Keratinocyte (primary cell): ENCODE results near the gene OR8B4. TPM values are rescaled to one million over a fixed set of nuclear protein-coding genes. Genes with fewer than 3 reads are reported as not detected.

Experiments
- DNase-seq: peaks from one replicate; pipeline ENCODE4 v3.0.0-alpha.2; 2011; ENCODE audit warnings: low read depth, missing footprints, low spot score
- FAIRE-seq: peaks from 2 replicates; lab custom pipeline; 2011; peaks lifted over from hg19 to GRCh38; lab: Jason Lieb, UNC
- H2AFZ ChIP-seq: 2 replicates; pipeline ENCODE4 v1.6.0; 2012; ENCODE audit warnings: low read length, control low read depth, inconsistent platforms; ENCODE audit not compliant: control insufficient read depth
- H3K27ac ChIP-seq: 2 replicates; pipeline ENCODE4 v1.5.1; 2011; ENCODE audit warnings: low read length; ENCODE audit not compliant: control insufficient read depth, insufficient read depth
- H3K27me3 ChIP-seq: 3 replicates; pipeline ENCODE4 v1.6.0; 2011; ENCODE audit warnings: low read length; ENCODE audit not compliant: control insufficient read depth, insufficient read depth; ENCODE audit errors: extremely low read depth
- H3K36me3 ChIP-seq, 2 experiments: 2 replicates in 1 of 2; 3 replicates in 1 of 2; pipeline ENCODE4 v1.5.1; 2011; ENCODE audit warnings: low read length in 2 of 2, mild to moderate bottlenecking in 1 of 2; ENCODE audit not compliant: control insufficient read depth in 2 of 2, insufficient read depth in 2 of 2; ENCODE audit errors: extremely low read depth in 1 of 2
- H3K4me1 ChIP-seq: 3 replicates; pipeline ENCODE4 v1.5.1; 2011; ENCODE audit warnings: low read length; ENCODE audit not compliant: control insufficient read depth, insufficient read depth; ENCODE audit errors: extremely low read depth
- H3K4me2 ChIP-seq: 3 replicates; pipeline ENCODE4 v1.6.0; 2011; ENCODE audit warnings: low read depth, low read length; ENCODE audit not compliant: control insufficient read depth, insufficient read depth; ENCODE audit errors: extremely low read depth
- H3K4me3 ChIP-seq, 3 experiments: fragments of 200-600 bp in 1 of 3; sonication (generic) in 1 of 3; 2 replicates in 2 of 3; 3 replicates in 1 of 3; pipeline ENCODE4 v1.5.1; 2011 to 2016; ENCODE audit warnings: low read length in 3 of 3, mild to moderate bottlenecking in 3 of 3, control low read depth in 2 of 3, inconsistent platforms in 1 of 3, low read depth in 1 of 3, mixed read lengths in 1 of 3, mixed run types in 1 of 3, moderate library complexity in 1 of 3; ENCODE audit not compliant: control insufficient read depth in 2 of 3, insufficient read depth in 2 of 3; ENCODE audit errors: extremely low read depth in 1 of 3
- H3K79me2 ChIP-seq: 2 replicates; pipeline ENCODE4 v1.6.0; 2012; ENCODE audit warnings: low read length; ENCODE audit not compliant: control insufficient read depth, insufficient read depth
- H3K9ac ChIP-seq: 3 replicates; pipeline ENCODE4 v1.6.0; 2011; ENCODE audit warnings: low read length; ENCODE audit not compliant: control insufficient read depth, insufficient read depth; ENCODE audit errors: extremely low read depth
- H3K9me1 ChIP-seq: 3 replicates; pipeline ENCODE4 v1.6.0; 2011; ENCODE audit warnings: low read length; ENCODE audit not compliant: control insufficient read depth, insufficient read depth; ENCODE audit errors: extremely low read depth
- H3K9me3 ChIP-seq: 2 replicates; pipeline ENCODE4 v1.5.1; 2012; ENCODE audit warnings: low read depth, low read length; ENCODE audit not compliant: control insufficient read depth
- H4K20me1 ChIP-seq: 3 replicates; pipeline ENCODE4 v1.6.0; 2011; ENCODE audit warnings: low read length; ENCODE audit not compliant: control insufficient read depth, insufficient read depth; ENCODE audit errors: extremely low read depth
- EZH2 ChIP-seq: IDR thresholded peaks from one replicate; pipeline ENCODE4 v1.6.1; 2012; ENCODE audit warnings: inconsistent platforms, mild to moderate bottlenecking, low read length, moderate library complexity
- dilution Hi-C: fragments of 300-500 bp; cut with MboI; formaldehyde crosslinking; loops from one replicate; pipeline ENCODE4 v1.7.0; 2020; ENCODE audit warnings: low sequenced_read_pairs; ENCODE audit not compliant: extremely low pct_ligation_motif_present
- polyA plus RNA-seq, 5 experiments: library from polyadenylated mRNA; depleted of rRNA in 3 of 5; stranded (reverse) in 3 of 5; stranded (forward) in 1 of 5; unstranded in 1 of 5; fragments of >200 nt; gene quantifications; 1 replicate in 1 of 5; 2 replicates in 3 of 5; 3 replicates in 1 of 5; pipeline versions ENCODE4 v1.2.1 to v1.2.3, GENCODE V29; 2011 to 2012; ENCODE audit warnings: missing spikeins in 2 of 5, low read depth in 1 of 5, low replicate concordance in 1 of 5
- TF ChIP-seq, protein P1 (sequence below), 3 experiments: IDR thresholded peaks in 1 of 3; conservative IDR thresholded peaks in 1 of 3; optimal IDR thresholded peaks in 1 of 3; 2 replicates in 2 of 3; 3 replicates in 1 of 3; pipeline versions ENCODE3 to v1.5.1; 2011; ENCODE audit warnings: low read length in 3 of 3, mild to moderate bottlenecking in 3 of 3, moderate library complexity in 2 of 3, control low read depth in 1 of 3, inconsistent platforms in 1 of 3; ENCODE audit not compliant: insufficient read depth in 2 of 3; ENCODE audit errors: extremely low read depth in 1 of 3

The OR8B4 gene
- polyA plus RNA-seq, 1 donor (not counting 4 experiments of a cell fraction or from before 2014, with no cell fraction given), result not detected

DNA sequence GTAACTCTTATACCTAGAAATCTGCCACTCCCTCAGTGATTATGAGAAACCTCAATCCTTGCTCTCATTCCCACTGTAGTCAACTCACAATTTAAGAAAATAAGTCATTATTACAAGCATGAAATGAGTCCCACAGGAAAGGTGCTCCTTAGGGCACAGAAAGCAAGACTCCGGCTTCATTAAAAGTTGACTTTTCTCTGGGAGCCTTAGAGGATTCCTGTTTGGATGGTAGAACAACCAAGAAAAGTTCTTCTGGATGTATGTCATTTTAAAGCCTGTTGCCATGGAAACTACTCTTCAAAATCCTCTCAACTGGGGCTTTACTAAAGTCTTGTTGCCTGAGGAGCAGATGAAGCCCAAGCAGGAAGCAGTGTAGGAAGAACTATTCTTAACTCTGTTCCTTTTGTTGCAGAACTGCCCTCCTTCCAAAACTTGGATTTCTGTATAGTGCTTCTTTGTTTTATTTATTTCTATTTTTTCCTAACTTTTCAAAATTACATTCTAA, 21.0 kb upstream of the OR8B4 start, which contains the start of gene OR8B8:
Gene OR8B8 (minus strand): TSS at position 51 of the 505 bp plus-strand sequence. CDS start 4,611 bp downstream, outside the sequence.
- no peak for FAIRE-seq
- Histone ChIP-seq H3K9ac (no peak within 1 kb of the TSS), H3K4me1 (no peaks in the 10 kb centered on the region), H3K27me3 (no peaks in the 10 kb centered on the region), H3K79me2 (no peaks in the 10 kb centered on the region), H3K9me3 (no peaks in the 10 kb centered on the region), H3K36me3 (no peaks in the 10 kb centered on the region), H4K20me1 (no peaks in the 10 kb centered on the region), H3K9me1 (no peaks in the 10 kb centered on the region), H3K4me3 (no peak within 1 kb of the TSS), H3K27ac (no peak within 1 kb of the TSS), H3K4me2 (no peak within 1 kb of the TSS), H2AFZ (no peak within 1 kb of the TSS)
- TF ChIP-seq, protein P1, sequence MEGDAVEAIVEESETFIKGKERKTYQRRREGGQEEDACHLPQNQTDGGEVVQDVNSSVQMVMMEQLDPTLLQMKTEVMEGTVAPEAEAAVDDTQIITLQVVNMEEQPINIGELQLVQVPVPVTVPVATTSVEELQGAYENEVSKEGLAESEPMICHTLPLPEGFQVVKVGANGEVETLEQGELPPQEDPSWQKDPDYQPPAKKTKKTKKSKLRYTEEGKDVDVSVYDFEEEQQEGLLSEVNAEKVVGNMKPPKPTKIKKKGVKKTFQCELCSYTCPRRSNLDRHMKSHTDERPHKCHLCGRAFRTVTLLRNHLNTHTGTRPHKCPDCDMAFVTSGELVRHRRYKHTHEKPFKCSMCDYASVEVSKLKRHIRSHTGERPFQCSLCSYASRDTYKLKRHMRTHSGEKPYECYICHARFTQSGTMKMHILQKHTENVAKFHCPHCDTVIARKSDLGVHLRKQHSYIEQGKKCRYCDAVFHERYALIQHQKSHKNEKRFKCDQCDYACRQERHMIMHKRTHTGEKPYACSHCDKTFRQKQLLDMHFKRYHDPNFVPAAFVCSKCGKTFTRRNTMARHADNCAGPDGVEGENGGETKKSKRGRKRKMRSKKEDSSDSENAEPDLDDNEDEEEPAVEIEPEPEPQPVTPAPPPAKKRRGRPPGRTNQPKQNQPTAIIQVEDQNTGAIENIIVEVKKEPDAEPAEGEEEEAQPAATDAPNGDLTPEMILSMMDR (optimal IDR thresholded peaks at IDR 0.05 in 1 of 3, IDR thresholded peaks at IDR 0.05 in 1 of 3, conservative IDR thresholded peaks at IDR 0.05 in 1 of 3; ENCODE audit: extremely low read depth in 1 of 3, insufficient read depth in 2 of 3, low read length in 3 of 3), result no peak
- no peak for TF ChIP-seq EZH2
- no peak for DNase-seq
- dilution Hi-C loops, result no loop called here

DNA sequence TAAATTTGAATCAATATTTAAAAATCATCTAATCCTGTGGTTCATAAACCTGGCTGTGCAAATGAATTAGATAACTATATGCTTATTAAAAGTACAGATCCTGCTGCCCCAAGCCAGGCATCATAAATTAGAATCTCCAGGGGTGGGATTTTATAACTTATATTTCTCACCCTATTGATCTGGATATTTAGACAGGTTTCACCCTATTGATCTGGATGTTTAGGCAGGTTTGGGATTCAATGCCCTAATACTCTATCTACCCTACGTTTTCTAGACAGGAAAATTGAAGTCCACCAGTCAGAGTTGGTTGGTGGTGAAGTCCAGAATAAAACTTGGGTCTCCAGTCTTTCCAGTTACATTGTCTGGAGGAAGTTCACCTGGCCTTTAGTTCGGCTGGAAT, 18.2 kb upstream of the OR8B4 start:
- no peaks in the 10 kb centered on the region for H3K9me1 ChIP-seq
- H4K20me1 ChIP-seq, result no peaks in the 10 kb centered on the region
- no peaks in the 10 kb centered on the region for H3K4me1 ChIP-seq
- no peak for TF ChIP-seq EZH2
- TF ChIP-seq, protein P1 (optimal IDR thresholded peaks at IDR 0.05 in 1 of 3, IDR thresholded peaks at IDR 0.05 in 1 of 3, conservative IDR thresholded peaks at IDR 0.05 in 1 of 3; ENCODE audit: extremely low read depth in 1 of 3, insufficient read depth in 2 of 3, low read length in 3 of 3), result no peak
- H3K27me3 ChIP-seq, result no peaks in the 10 kb centered on the region
- dilution Hi-C loops, result no loop called here
- no peak for DNase-seq
- no peaks in the 10 kb centered on the region for H3K79me2 ChIP-seq
- no peak overlapping the region for H3K9ac ChIP-seq
- H3K27ac ChIP-seq, result no peak overlapping the region
- no peak overlapping the region for H3K4me2 ChIP-seq
- no peaks in the 10 kb centered on the region for H3K36me3 ChIP-seq
- no peaks in the 10 kb centered on the region for H3K9me3 ChIP-seq
- no peak overlapping the region for H3K4me3 ChIP-seq
- no peak for FAIRE-seq
- H2AFZ ChIP-seq, result no peak overlapping the region
